Heart left ventricle (tissue), 16 donors: ENCODE measurements around the gene CCDC107. TPM values are rescaled to one million over a fixed set of nuclear protein-coding genes. Genes with fewer than 3 reads are reported as not detected.

Experiments
- ATAC-seq, 4 donors: fragments of 200-7000 bp; cut with Tn5 transposase; one replicate each; pipeline ENCODE4 v1.9.1; 2020 to 2022; ENCODE audit warnings: moderate library complexity in 4 of 4, mild to moderate bottlenecking in 3 of 4, moderate number of reproducible peaks in 1 of 4
- DNase-seq, 5 donors: peaks; one replicate each; pipeline ENCODE4 v3.0.0-alpha.2; 2020
- H3K27ac ChIP-seq, 12 donors: fragments of 200-600 bp; sonication (generic) in 4 of 12; one replicate each; pipeline versions ENCODE4 v1.5.0 to v1.8.0; 2016 to 2022; ENCODE audit warnings: mild to moderate bottlenecking in 2 of 12
- H3K27me3 ChIP-seq, 9 donors: fragments of 200-600 bp; sonication (generic) in 2 of 9; one replicate each; pipeline versions ENCODE4 v1.5.1 to v1.8.0; 2016 to 2022; ENCODE audit warnings: mild to moderate bottlenecking in 3 of 9
- H3K36me3 ChIP-seq, 9 donors: fragments of 200-600 bp; sonication (generic) in 2 of 9; one replicate each; pipeline versions ENCODE4 v1.5.0 to v1.8.0; 2018 to 2022; ENCODE audit warnings: mild to moderate bottlenecking in 2 of 9
- H3K4me1 ChIP-seq, 12 donors: fragments of 200-600 bp; sonication (generic) in 4 of 12; one replicate each; pipeline versions ENCODE4 v1.5.0 to v1.8.0; 2016 to 2022; ENCODE audit warnings: mild to moderate bottlenecking in 3 of 12
- H3K4me3 ChIP-seq, 12 donors: fragments of 200-600 bp; sonication (generic) in 4 of 12; one replicate each; pipeline versions ENCODE4 v1.5.0 to v1.8.0; 2017 to 2022; ENCODE audit warnings: mild to moderate bottlenecking in 9 of 12, moderate library complexity in 4 of 12
- H3K9me3 ChIP-seq, 12 donors: fragments of 200-600 bp; sonication (generic) in 4 of 12; one replicate each; pipeline versions ENCODE4 v1.5.0 to v1.8.0; 2016 to 2022; ENCODE audit warnings: mild to moderate bottlenecking in 1 of 12
- POLR2A ChIP-seq, 2 donors: fragments of 450-650 bp; IDR thresholded peaks; one replicate each; pipeline ENCODE4 v1.6.1; 2017; ENCODE audit warnings: antibody characterized with exemption in 2 of 2, mild to moderate bottlenecking in 2 of 2, moderate library complexity in 2 of 2
- WGBS, 4 donors: extraction: QIAGEN DNeasy Blood & Tissue Kit in 2 of 4; methylation state at CpG; one replicate each; pipeline versions ENCODE4 v1.1.5 to v1.1.7; 2013 to 2018; 5-methylcytosine and 5-hydroxymethylcytosine counted together
- intact Hi-C, 10 donors: fragments of 100-400 bp; cut with DNase I; formaldehyde crosslinking; loops; one replicate each; pipeline versions ENCODE4 v1.11.1 to v1.14.2; 2022
- polyA plus RNA-seq, 2 donors: library from polyadenylated mRNA; stranded (reverse); fragments of 200-250 nt; gene quantifications; one replicate each; pipeline ENCODE4 v1.2.3, GENCODE V29; 2013
- total RNA-seq, 9 donors: library from RNA; depleted of rRNA in 2 of 9; stranded (reverse); fragments of >200 nt in 2 of 9; fragmentation: NEBNext Ultra II Directional in 3 of 9; extraction: Animal tissue kit (Norgen Biotek cat#: 25700) in 3 of 9; gene quantifications; one replicate each; pipeline versions ENCODE4 v1.1.0 to v1.2.4, GENCODE V29; 2016 to 2023
- TF ChIP-seq, protein P1 (sequence below), 12 donors: fragments of 200-600 bp; sonication (generic) in 4 of 12; IDR thresholded peaks; one replicate each; pipeline versions ENCODE4 v1.5.0 to v1.8.0; 2018 to 2022; ENCODE audit warnings: antibody characterized with exemption in 12 of 12, mild to moderate bottlenecking in 5 of 12
- donor health status: ischemic (EF 13 %, LVEDD 7.1; RV severe dilation, severe dysfunction).
- donor health status: healthy with polysubstance abuse.
- donor health status: DM: no; HTN: yes; CAD: no.
- donor health status: DM: no; HTN: no; CAD: no.
- donor health status: ischemic (EF 25% LVEDD 6.9; RV normal size, moderate dysfunction).
- donor health status: ischemic (EF 25% LVEDD 5.7; RV mildly dilated, moderate dysfunction).
- donor health status: healthy.
- donor health status: DM: yes; HTN: yes; CAD: no.
- donor health status: ischemic (EF 35%, LVEDD 5.7; RV mildly dilated, moderate dysfunction).
- donor health status: nonischemic (EF 11% LVEDD 7.7; RV severe dilation, severe dysfunction).
- donor health status: DM: yes; HTN: yes; CAD: no.
- donor health status: PGD.
- donor health status: ischemic (EF 29% LVEDD 5.4; RV normal size, mild dysfunction).
- donor health status: nonischemic (EF 23%, LVEDD 6.1; RV moderate dilation, normal function).

The CCDC107 gene
- total and polyA plus RNA-seq, 11 donors = 35.5 to 116 (median 46.5) TPM

DNA sequence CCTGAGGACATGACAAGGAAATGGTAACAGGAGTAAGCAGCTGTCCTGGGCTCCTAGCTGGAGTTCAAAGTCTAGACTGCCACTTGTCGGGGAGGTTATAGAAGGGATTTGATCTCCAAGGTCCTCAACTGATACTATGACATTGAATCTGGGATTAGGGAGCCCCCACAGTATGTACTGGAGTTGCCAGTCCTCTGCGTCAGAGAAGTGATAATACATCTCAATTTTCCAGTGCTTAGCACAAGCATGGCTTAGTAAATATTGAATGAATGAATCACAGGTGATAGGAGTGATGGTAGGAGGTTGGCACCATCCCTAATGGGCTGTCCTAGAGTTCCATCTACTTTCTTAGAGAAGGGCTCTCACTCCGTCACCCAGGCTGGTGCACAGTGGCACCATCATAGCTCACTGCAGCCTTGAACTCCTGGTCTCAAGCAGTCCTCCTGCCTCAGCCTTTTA is 37.9 kb downstream of the CCDC107 start:
- Histone ChIP-seq H3K4me3 (no peak overlapping the region), H3K27ac (peak overlapping the region in 3 of 12 donors; percentile 14 to 98 (median 28)), H3K9me3 (no peaks in the 10 kb centered on the region), H3K36me3 (peaks cover 2 to 61% (median 53%) of the 10 kb centered on the region in 9 donors), H3K4me1 (peaks cover 0 to 16% (median 8%) of the 10 kb centered on the region in 12 donors), H3K27me3 (no peaks in the 10 kb centered on the region)
- 89 to 95% (median 93%) methylated on average over 3 of the region's 3 CpGs for WGBS, 4 donors
- TF ChIP-seq, protein P1, sequence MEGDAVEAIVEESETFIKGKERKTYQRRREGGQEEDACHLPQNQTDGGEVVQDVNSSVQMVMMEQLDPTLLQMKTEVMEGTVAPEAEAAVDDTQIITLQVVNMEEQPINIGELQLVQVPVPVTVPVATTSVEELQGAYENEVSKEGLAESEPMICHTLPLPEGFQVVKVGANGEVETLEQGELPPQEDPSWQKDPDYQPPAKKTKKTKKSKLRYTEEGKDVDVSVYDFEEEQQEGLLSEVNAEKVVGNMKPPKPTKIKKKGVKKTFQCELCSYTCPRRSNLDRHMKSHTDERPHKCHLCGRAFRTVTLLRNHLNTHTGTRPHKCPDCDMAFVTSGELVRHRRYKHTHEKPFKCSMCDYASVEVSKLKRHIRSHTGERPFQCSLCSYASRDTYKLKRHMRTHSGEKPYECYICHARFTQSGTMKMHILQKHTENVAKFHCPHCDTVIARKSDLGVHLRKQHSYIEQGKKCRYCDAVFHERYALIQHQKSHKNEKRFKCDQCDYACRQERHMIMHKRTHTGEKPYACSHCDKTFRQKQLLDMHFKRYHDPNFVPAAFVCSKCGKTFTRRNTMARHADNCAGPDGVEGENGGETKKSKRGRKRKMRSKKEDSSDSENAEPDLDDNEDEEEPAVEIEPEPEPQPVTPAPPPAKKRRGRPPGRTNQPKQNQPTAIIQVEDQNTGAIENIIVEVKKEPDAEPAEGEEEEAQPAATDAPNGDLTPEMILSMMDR (IDR thresholded peaks at IDR 0.05) = no peak
- TF ChIP-seq POLR2A (IDR thresholded peaks at IDR 0.05) = no peak
- ATAC-seq (peak in 1 of 4 donors; percentile 4), DNase-seq (peak in 1 of 5 donors; percentile 23)
- intact Hi-C loops = loop anchor here in 4 of 10 donors (5.0 to 10.0 kb wide), 3 partner anchors 34 to 91 kb away; partner anchors contain the start of genes CREB3 (in 1 of the 4), TESK1 (in 1 of the 4) and TLN1 (in 1 of the 4)

GRCh38 chr9:35696520-35697215 is 38.6 kb downstream of the CCDC107 start:
- WGBS, 4 donors = 38 to 43% (median 40%) methylated on average over 9 of the region's 9 CpGs
- peak in 4 of 5 donors; percentile 44 to 59 (median 54) for DNase-seq
- no peak overlapping the region for H3K4me3 ChIP-seq

GRCh38 chr9:35697486-35697885 is 39.4 kb downstream of the CCDC107 start:
- TF ChIP-seq POLR2A (IDR thresholded peaks at IDR 0.05) = no peak
- TF ChIP-seq, protein P1 (IDR thresholded peaks at IDR 0.05) = no peak
- peaks cover 2 to 76% (median 68%) of the 10 kb centered on the region in 9 donors for H3K36me3 ChIP-seq
- no peak overlapping the region for H3K4me3 ChIP-seq
- H3K9me3 ChIP-seq = no peaks in the 10 kb centered on the region
- peak overlapping the region in 1 of 12 donors; percentile 98 for H3K27ac ChIP-seq
- intact Hi-C loops = loop anchor here in 4 of 10 donors (5.0 to 10.0 kb wide), 3 partner anchors 35 to 93 kb away; partner anchors contain the start of genes CREB3 (in 1 of the 4), TESK1 (in 1 of the 4) and TLN1 (in 1 of the 4)
- H3K4me1 ChIP-seq = peaks cover 0 to 12% (median 4%) of the 10 kb centered on the region in 12 donors
- ATAC-seq (peak in 1 of 4 donors; percentile 3), DNase-seq (peak in 2 of 5 donors; percentile 18 to 21)
- no peaks in the 10 kb centered on the region for H3K27me3 ChIP-seq
- WGBS, 4 donors = 78 to 82% (median 79%) methylated on average over 12 to 14 of the region's 14 CpGs

More at GRCh38 chr9:35696520-35697215, 38.6 kb downstream of the CCDC107 start:
- Histone ChIP-seq H3K27me3 (no peaks in the 10 kb centered on the region), H3K9me3 (no peaks in the 10 kb centered on the region), H3K27ac (peak overlapping the region in 4 of 12 donors; percentile 14 to 98 (median 24)), H3K4me1 (peaks cover 0 to 13% (median 5%) of the 10 kb centered on the region in 12 donors), H3K36me3 (peaks cover 2 to 68% (median 60%) of the 10 kb centered on the region in 9 donors)
- intact Hi-C loops = loop anchor here in 4 of 10 donors (5.0 to 10.0 kb wide), 3 partner anchors 34 to 92 kb away; partner anchors contain the start of genes CREB3 (in 1 of the 4), TESK1 (in 1 of the 4) and TLN1 (in 1 of the 4)
- TF ChIP-seq POLR2A (IDR thresholded peaks at IDR 0.05) = no peak
- TF ChIP-seq, protein P1 (IDR thresholded peaks at IDR 0.05) = peak; percentile 82 to 94 (median 88)
- peak; percentile 49 to 75 (median 73) for ATAC-seq

- no peaks in the 10 kb centered on the region for H3K9me3 ChIP-seq
- intact Hi-C loops = loop anchor here in 4 of 10 donors (5.0 to 10.0 kb wide), 3 partner anchors 34 to 93 kb away; partner anchors contain the start of genes CREB3 (in 1 of the 4), TESK1 (in 1 of the 4) and TLN1 (in 1 of the 4)
- DNase-seq = peak in 2 of 5 donors; percentile 20 to 22
- TF ChIP-seq POLR2A (IDR thresholded peaks at IDR 0.05) = no peak
- TF ChIP-seq, protein P1 (IDR thresholded peaks at IDR 0.05) = no peak
- H3K27me3 ChIP-seq = no peaks in the 10 kb centered on the region
- no peak for ATAC-seq
- peaks cover 0 to 12% (median 4%) of the 10 kb centered on the region in 12 donors for H3K4me1 ChIP-seq
- peaks cover 2 to 83% (median 76%) of the 10 kb centered on the region in 9 donors for H3K36me3 ChIP-seq
- 87 to 93% (median 89%) methylated on average over 4 to 5 of the region's 5 CpGs for WGBS, 4 donors
- no peak overlapping the region for H3K4me3 ChIP-seq
- H3K27ac ChIP-seq = peak overlapping the region in 1 of 12 donors; percentile 98
Measured at GRCh38 chr9:35698231-35698630, 40.1 kb downstream of the CCDC107 start.
